ENCODE data around the gene MYOZ2.

DNA sequence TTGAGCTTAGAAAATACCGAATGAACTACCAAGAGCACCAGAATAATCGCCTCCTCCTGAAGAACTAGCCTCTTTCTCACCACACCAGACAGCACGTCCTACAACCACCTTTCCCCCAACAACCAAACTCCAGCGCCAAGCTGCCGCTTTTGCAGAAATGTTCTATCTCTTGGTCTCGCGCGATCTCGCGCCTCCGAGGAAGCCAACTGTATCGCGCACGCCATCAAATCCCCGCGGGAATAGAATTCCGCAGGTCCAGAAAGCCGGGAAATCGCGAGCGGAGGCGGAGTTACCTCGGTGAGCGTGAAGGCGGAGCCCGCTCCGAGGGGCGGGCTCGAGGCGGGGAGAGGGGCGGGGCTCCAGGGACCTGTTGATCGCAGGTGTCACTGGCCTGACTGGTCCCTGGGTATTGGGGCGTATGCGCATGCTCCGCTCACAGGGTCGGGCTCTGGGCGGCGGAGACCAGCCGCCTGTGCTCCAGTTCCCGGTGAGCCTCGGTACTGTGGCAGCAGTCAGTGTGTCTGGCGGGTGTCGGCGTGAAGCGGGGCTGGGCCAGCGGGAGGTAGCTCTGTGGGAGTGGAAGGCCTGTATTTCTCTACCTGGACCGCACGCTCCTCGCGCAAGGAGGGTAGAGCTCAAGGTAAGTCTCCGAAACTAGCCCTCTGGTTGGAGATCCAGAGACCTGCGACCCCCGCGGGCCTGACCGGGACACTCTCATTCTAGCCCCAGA is 76.8 kb downstream of the MYOZ2 start, which contains the start of gene USP53:
- TF ChIP-seq, protein P1, sequence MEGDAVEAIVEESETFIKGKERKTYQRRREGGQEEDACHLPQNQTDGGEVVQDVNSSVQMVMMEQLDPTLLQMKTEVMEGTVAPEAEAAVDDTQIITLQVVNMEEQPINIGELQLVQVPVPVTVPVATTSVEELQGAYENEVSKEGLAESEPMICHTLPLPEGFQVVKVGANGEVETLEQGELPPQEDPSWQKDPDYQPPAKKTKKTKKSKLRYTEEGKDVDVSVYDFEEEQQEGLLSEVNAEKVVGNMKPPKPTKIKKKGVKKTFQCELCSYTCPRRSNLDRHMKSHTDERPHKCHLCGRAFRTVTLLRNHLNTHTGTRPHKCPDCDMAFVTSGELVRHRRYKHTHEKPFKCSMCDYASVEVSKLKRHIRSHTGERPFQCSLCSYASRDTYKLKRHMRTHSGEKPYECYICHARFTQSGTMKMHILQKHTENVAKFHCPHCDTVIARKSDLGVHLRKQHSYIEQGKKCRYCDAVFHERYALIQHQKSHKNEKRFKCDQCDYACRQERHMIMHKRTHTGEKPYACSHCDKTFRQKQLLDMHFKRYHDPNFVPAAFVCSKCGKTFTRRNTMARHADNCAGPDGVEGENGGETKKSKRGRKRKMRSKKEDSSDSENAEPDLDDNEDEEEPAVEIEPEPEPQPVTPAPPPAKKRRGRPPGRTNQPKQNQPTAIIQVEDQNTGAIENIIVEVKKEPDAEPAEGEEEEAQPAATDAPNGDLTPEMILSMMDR (IDR thresholded peaks at IDR 0.05): peak in 2 of 6 experiments; percentile 25 to 51
- peak; percentile 93 to 98 for TF ChIP-seq POLR2A (IDR thresholded peaks at IDR 0.05)
